ENCODE results near the gene SLC35G4.
"Not testable (repeated sequence)": the region's sequence is repeated elsewhere in the genome, so short reads cannot be mapped to it uniquely, and the experiment has no call there.

Gene SLC35G4

DNA sequence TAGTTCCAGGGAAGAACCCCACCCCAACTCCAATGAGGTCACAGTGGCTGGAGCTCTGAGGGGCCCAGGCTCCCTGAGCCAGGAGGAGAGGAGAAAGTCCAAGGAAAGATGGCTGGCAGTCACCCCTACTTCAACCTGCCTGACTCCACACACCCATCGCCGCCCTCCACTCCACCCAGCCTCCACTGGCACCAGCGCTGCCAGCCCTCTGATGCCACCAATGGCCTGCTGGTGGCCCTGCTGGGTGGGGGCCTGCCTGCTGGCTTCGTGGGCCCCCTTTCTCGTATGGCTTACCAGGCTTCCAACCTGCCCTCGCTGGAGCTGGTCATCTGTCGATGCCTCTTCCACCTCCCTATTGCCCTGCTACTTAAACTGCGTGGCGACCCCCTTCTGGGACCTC lies at the start of gene SLC35G4:
Gene SLC35G4 (plus strand): TSS at position 109 of the 400 bp plus-strand sequence. CDS start 0 bp downstream, at position 109.
- H3K36me3 Mint-ChIP-seq (ENCODE audit: low read depth); H3K27ac Mint-ChIP-seq; H3K4me1 Mint-ChIP-seq (ENCODE audit: low read depth); H3K4me3 Mint-ChIP-seq; H3K27me3 Mint-ChIP-seq (ENCODE audit: low read depth); H3K9me3 Mint-ChIP-seq: not testable (repeated sequence)

DNA sequence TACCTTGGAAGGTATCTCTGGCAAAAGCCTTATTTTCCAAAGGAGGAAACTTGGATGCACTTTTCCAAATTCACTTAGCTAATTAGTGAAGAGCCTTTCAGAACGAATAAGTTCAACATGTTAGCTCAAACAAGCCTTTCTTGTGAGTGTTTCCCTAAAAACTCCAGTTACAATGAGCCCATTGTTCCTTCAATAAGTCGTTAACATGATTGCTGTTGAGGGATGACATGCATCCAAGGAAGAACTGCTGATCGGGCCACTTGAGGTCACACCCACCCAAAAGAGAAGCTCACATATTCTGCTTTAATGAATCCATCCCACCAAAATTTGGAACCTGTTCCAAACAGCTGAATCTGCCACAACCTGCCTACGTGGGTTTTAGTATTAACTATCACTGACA lies 48.1 kb upstream of the SLC35G4 start:
- no peak overlapping the region for H3K27ac Mint-ChIP-seq
- no peaks in the 10 kb centered on the region for H3K36me3 Mint-ChIP-seq (ENCODE audit: low read depth)
- no peaks in the 10 kb centered on the region for H3K9me3 Mint-ChIP-seq
- H3K27me3 Mint-ChIP-seq (ENCODE audit: low read depth): no peaks in the 10 kb centered on the region
- no peaks in the 10 kb centered on the region for H3K4me1 Mint-ChIP-seq (ENCODE audit: low read depth)
- H3K4me3 Mint-ChIP-seq: no peak overlapping the region

DNA sequence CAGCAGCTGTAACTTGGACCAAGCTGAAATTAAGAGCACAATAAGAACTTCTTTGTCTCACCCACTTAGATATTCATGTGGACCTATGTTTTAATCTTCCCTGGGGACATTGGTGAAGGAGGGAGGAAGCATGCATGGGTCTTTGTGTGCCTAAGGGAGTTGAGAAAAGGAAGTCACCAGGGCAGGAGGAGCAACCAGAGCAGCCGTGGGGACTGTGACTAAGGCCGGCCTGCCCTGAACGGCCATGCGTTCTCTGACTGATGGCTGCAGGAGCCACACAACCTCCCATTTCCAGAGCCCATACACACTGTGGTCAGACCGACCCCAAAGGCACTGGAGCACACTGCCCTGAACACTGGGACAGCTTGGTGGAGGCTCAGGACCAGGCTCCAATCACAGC lies 43.7 kb upstream of the SLC35G4 start:
- H3K9me3 Mint-ChIP-seq: no peaks in the 10 kb centered on the region

DNA sequence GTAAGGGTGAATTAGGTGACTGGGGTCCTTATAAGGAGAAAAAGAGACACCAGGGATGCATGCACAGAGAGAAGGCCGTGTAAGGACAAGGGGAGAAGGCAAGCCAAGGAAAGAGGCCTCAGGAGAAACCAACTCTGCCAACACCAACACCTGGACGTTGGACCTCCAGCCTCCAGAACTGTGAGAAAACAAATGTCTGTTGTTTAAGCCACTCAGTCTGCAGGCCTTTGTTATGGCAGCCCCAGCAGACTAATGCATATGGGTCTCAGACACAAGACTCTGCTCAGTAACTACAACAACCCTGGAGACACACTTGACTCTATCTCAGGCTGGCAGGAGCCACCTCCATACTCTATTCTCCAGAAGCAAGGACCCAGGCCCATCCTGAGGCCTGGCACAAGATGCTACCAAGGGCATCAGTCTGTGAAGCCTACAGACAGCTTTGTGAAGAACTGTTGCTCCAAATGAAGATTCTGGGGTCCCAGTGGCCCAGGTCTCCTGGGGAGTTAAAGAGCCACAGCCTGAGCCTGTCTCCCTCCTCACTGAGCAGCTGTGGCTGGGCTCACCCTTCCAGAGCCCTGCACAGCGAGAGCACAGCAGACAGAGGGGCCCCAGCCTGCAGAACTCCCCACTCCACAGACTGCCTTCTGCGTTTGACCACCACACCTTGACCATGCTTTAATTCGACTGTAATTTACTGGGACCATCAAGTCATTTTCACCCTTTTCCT lies 43.0 kb upstream of the SLC35G4 start:
- H3K4me1 Mint-ChIP-seq (ENCODE audit: low read depth): no peaks in the 10 kb centered on the region
- H3K27me3 Mint-ChIP-seq (ENCODE audit: low read depth): peaks cover 6% of the 10 kb centered on the region
- no peak overlapping the region for H3K27ac Mint-ChIP-seq
- H3K4me3 Mint-ChIP-seq: no peak overlapping the region
- H3K9me3 Mint-ChIP-seq: no peaks in the 10 kb centered on the region
- H3K36me3 Mint-ChIP-seq (ENCODE audit: low read depth): no peaks in the 10 kb centered on the region

More for the DNA sequence above, 43.7 kb upstream of the SLC35G4 start:
- peaks cover 6% of the 10 kb centered on the region for H3K27me3 Mint-ChIP-seq (ENCODE audit: low read depth)
- H3K4me3 Mint-ChIP-seq: no peak overlapping the region
- no peaks in the 10 kb centered on the region for H3K36me3 Mint-ChIP-seq (ENCODE audit: low read depth)
- no peaks in the 10 kb centered on the region for H3K4me1 Mint-ChIP-seq (ENCODE audit: low read depth)
- H3K27ac Mint-ChIP-seq: no peak overlapping the region

DNA sequence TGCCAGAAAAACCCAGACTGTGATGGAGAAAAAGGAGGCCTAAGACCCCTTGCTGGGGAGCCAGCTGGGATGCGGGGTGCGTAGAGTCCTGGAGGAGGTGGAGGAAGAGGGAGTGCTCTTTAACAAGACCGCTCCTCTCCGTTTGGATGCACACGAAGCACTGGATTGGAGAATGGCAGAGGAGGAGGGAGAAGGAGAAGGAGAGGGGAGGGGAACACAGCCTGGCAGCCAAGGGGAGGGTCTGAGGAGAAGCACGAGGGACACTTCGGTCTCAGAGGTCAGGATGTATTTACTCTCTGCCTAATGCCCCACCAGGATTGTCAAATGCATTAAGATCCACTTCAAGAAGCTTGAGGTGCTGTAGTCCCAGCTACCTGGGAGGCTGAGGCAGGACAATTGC lies 42.0 kb upstream of the SLC35G4 start:
- no peak overlapping the region for H3K4me3 Mint-ChIP-seq
- H3K36me3 Mint-ChIP-seq (ENCODE audit: low read depth): no peaks in the 10 kb centered on the region
- no peak overlapping the region for H3K27ac Mint-ChIP-seq
- H3K4me1 Mint-ChIP-seq (ENCODE audit: low read depth): no peaks in the 10 kb centered on the region
- peaks cover 10% of the 10 kb centered on the region for H3K27me3 Mint-ChIP-seq (ENCODE audit: low read depth)
- no peaks in the 10 kb centered on the region for H3K9me3 Mint-ChIP-seq

DNA sequence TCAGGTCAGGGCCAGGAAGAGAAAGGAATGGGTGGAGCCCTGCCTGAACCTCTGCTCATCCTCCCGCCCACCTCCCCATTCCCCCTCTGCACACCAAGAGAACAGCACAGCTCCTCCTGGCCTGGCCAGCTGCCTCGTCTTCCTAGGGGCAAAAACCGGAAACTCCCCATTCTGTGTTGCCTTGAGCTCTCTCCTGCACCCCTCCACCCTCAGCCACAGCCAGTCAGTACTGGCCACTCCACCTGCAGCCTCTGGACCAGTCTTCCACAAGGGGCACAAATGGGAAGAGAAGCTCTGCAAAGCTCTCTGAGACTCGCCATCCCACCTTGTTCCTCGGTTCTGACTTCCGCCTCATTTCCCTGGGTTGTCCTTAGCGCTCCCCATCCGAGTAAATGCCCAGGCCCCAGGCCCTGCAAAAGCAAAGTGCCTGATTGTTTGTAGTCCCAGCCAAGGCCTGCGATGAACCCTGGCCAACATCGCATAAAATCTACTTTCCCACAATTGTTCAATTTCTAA lies 39.3 kb upstream of the SLC35G4 start:
- H3K27me3 Mint-ChIP-seq (ENCODE audit: low read depth): peaks cover 27% of the 10 kb centered on the region
- H3K27ac Mint-ChIP-seq: no peak overlapping the region
- no peak overlapping the region for H3K4me3 Mint-ChIP-seq
- H3K36me3 Mint-ChIP-seq (ENCODE audit: low read depth): no peaks in the 10 kb centered on the region
- no peaks in the 10 kb centered on the region for H3K9me3 Mint-ChIP-seq
- no peaks in the 10 kb centered on the region for H3K4me1 Mint-ChIP-seq (ENCODE audit: low read depth)

DNA sequence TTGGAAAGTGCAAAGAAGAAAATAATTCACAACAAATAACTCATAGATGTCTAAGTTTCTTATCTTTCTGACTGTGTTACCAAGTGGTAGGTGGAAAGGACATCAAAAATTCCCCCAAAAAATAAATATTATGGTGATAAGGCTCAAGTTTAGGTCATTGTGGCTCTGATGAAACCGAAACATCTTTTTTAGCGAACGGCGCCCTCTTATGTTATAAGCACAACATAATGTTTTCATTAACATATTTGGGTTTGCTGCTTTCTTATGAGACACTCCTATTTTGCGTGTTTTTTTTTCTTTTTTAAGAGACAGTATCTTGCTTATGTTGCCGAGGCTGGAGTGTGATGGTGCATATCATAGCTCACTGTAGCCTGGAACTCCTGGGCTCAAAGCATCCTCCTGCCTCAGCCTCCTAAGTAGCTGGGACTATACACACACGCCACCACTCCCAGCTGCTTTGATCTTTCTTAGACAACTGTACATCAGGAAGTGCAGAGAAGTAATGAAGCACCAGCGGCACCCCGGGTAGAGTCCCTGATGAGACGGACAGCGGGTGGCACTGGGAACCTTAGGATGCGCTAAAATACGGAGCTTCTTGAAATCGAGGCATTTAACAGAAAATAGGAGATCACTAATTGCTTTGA lies 38.5 kb upstream of the SLC35G4 start:
- Mint-ChIP-seq H3K4me1 (ENCODE audit: low read depth) (no peaks in the 10 kb centered on the region), H3K27me3 (ENCODE audit: low read depth) (peaks cover 27% of the 10 kb centered on the region), H3K9me3 (no peaks in the 10 kb centered on the region), H3K4me3 (no peak overlapping the region), H3K36me3 (ENCODE audit: low read depth) (no peaks in the 10 kb centered on the region), H3K27ac (no peak overlapping the region)

DNA sequence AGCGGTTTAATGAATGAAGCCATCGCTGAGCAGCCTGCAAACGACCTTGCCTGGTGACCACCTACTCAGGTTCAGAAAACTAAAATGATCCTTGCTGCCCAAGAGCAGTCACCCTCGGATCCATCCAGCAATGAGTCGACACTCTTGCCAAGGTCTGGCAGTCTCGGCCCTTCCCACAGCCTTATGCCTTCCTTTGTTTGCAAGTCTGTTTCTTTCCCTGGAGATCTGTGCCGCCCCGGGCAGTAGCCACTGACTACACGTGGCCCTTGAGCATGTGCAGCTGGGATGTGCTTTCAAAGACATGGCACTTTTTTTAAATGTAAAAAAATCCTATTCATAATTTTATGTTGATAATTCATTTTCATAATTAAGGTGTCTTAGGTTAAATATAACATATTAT lies 37.2 kb upstream of the SLC35G4 start:
- Mint-ChIP-seq H3K27ac (no peak overlapping the region), H3K36me3 (ENCODE audit: low read depth) (no peaks in the 10 kb centered on the region), H3K27me3 (ENCODE audit: low read depth) (peaks cover 27% of the 10 kb centered on the region), H3K9me3 (no peaks in the 10 kb centered on the region), H3K4me1 (ENCODE audit: low read depth) (peaks cover 2% of the 10 kb centered on the region), H3K4me3 (no peak overlapping the region)

DNA sequence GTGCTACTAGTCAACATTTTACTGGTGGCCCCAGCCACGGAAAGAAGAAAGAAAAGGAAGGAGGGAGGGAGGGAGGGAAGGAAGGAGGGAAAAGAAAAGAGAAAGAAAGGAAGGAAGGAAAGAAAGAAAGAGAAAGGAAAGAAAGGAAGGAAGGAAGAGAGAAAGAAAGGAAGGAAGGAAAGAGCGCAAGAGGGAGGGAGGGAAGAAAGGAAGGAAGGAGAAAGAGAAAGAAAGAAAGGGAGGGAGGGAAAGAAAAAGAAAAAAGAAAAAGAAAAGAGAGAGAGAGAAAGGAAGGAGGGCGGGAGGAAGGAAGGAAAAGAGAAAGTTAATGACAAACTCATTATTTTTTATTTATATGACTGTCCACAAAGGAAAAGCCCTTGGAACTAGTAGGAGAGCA lies 34.9 kb upstream of the SLC35G4 start:
- peaks cover 21% of the 10 kb centered on the region for H3K27me3 Mint-ChIP-seq (ENCODE audit: low read depth)
- peaks cover 11% of the 10 kb centered on the region for H3K4me1 Mint-ChIP-seq (ENCODE audit: low read depth)
- no peaks in the 10 kb centered on the region for H3K36me3 Mint-ChIP-seq (ENCODE audit: low read depth)
- H3K9me3 Mint-ChIP-seq: no peaks in the 10 kb centered on the region
- H3K27ac Mint-ChIP-seq: no peak overlapping the region
- no peak overlapping the region for H3K4me3 Mint-ChIP-seq

DNA sequence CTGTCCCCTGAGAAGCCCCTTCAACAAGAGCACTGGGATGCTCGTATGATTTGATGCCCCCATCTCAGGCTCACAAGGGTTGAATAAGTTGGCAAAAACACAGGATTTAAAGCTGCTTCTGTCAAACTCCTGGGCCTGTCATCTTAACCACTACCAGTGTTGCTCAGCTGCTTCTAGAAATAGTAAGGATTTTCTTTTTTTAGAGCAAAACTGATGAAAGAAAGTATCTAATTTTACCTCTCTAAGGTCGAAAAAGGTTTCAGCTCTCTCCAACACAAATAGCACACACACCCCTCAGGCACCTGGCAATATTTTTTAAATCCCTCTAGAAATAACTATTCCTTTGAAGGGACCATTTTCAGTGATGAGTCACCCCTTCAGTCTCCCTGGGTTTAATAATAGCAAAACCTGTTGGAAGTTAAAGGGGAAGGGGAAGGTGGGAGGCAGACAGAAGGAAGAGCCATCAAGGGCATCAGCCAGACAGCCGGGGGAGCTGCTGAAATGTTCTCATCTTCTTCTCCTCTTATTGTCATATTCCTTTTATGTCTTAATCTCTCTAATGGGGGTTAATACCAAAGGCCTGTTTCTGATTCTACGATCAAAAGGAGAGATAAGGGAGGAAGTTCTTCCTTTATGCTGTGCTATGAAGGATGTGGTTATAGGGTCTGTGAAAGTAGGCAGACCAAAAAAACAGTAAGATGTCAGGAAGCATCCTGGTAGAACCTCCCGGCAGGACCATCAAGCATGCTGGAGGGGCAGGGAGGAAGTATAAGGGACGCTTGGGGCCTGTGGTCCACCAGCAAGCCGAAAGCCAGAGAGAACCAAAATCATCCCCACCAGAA lies 31.9 kb upstream of the SLC35G4 start:
- H3K9me3 Mint-ChIP-seq: no peaks in the 10 kb centered on the region
- H3K36me3 Mint-ChIP-seq (ENCODE audit: low read depth): no peaks in the 10 kb centered on the region
- no peak overlapping the region for H3K4me3 Mint-ChIP-seq
- H3K4me1 Mint-ChIP-seq (ENCODE audit: low read depth): peaks cover 13% of the 10 kb centered on the region
- peaks cover 21% of the 10 kb centered on the region for H3K27me3 Mint-ChIP-seq (ENCODE audit: low read depth)
- H3K27ac Mint-ChIP-seq: no peak overlapping the region

DNA sequence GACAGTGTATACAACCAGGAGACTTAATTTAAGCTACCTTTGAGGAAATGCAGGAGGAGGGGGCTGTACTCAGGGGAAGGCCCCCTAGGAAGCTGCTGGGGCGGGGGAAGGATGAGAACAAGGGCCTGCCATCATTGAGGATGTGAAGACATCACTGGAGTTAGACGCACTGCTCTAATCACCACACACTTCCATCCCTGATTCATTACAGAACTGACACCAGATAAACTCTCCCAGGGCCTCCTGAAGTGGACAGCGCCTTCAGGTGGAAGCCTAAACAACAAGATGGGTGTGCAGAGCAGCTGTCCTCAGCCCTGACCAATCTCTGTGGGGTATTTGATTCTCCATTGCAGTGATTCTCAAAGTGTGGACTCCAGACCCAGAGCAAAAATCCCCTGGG lies 30.6 kb upstream of the SLC35G4 start:
- H3K27me3 Mint-ChIP-seq (ENCODE audit: low read depth): peaks cover 18% of the 10 kb centered on the region
- no peak overlapping the region for H3K27ac Mint-ChIP-seq
- H3K4me1 Mint-ChIP-seq (ENCODE audit: low read depth): peaks cover 13% of the 10 kb centered on the region
- H3K36me3 Mint-ChIP-seq (ENCODE audit: low read depth): no peaks in the 10 kb centered on the region
- no peak overlapping the region for H3K4me3 Mint-ChIP-seq
- H3K9me3 Mint-ChIP-seq: no peaks in the 10 kb centered on the region

DNA sequence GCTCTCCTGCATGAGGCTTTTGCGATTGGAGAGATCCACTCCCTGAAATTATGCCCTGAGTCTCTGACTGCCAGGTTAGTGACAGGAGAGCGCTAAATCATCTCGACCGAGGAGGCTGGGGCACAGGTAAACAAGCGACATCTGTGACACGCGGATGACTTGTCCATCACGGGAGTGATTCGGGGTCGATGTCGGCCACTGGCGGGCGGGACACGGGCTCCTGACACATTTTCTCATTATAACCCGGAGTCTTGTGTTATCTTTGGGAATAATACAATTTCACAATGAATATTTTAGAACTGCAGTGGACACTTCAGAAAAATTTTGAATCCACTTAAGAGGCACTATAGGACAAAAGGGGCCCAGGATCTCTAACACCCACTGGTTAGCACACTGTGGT lies 29.5 kb upstream of the SLC35G4 start:
- Mint-ChIP-seq H3K27ac (no peak overlapping the region), H3K36me3 (ENCODE audit: low read depth) (no peaks in the 10 kb centered on the region), H3K4me1 (ENCODE audit: low read depth) (peaks cover 13% of the 10 kb centered on the region), H3K9me3 (no peaks in the 10 kb centered on the region), H3K27me3 (ENCODE audit: low read depth) (peaks cover 11% of the 10 kb centered on the region), H3K4me3 (no peak overlapping the region)

DNA sequence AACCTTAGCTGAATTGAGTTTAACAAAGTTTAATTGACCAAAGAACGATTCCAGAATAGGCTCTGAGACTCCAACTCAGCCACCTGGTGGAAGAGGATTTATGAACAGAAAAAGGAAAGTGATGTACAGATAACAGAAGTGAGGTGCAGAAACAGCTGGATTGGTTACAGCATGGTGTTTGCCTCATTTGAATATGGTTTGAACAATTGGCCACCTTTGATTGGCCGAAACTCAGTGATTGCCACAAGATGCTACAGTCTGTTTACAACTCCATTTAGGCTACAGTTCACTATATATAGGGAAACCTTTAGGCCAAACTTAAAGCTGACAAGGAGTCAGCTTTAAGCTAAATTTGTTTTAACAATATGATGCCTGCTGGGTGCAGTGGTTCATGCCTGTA lies 28.1 kb upstream of the SLC35G4 start:
- Mint-ChIP-seq H3K4me3 (no peak overlapping the region), H3K4me1 (ENCODE audit: low read depth) (peaks cover 13% of the 10 kb centered on the region), H3K27ac (no peak overlapping the region), H3K36me3 (ENCODE audit: low read depth) (peaks cover under 1% of the 10 kb centered on the region), H3K9me3 (no peaks in the 10 kb centered on the region), H3K27me3 (ENCODE audit: low read depth) (peaks cover 13% of the 10 kb centered on the region)

DNA sequence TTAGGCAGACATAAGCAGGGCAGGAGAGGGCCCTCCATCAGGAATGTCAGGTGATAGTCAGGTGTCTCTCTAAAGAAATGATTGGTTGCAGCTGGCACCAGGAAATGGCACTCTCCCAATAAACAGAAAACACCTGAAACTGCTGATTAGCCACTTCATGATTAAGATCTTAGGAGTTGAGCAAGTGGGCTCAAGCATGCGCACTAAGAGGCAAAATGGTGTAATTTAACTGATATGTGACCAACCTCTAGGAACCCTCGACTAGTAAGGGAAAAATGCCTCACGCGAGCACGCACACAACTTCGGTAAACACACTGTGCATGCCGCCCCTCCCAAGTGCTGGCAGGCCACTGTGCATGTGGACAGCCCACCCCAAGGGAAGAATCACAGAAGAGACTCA lies 23.8 kb upstream of the SLC35G4 start:
- Mint-ChIP-seq H3K27me3 (ENCODE audit: low read depth) (peaks cover 13% of the 10 kb centered on the region), H3K4me1 (ENCODE audit: low read depth) (peaks cover 15% of the 10 kb centered on the region), H3K9me3 (no peaks in the 10 kb centered on the region), H3K4me3 (no peak overlapping the region), H3K36me3 (ENCODE audit: low read depth) (peaks cover 2% of the 10 kb centered on the region), H3K27ac (no peak overlapping the region)

All from T-helper 1 cell treated with Interleukin-12 subunit alpha and Interleukin-12 subunit beta and Interleukin-4 antibody, amounts not matched to agents 30 μg/mL and 1 μg/mL, for 36 hours (primary cell).